SHP77 (cell line): ENCODE data around the gene FIG4.
"Not testable (repeated sequence)": the region's sequence is repeated elsewhere in the genome, so short reads cannot be mapped to it uniquely, and the experiment has no call there.

Experiments used
- DNase-seq, 2 experiments: peaks; one replicate each; lab custom pipeline; 2025; lab: John Stamatoyannopoulos, UW

FIG4 gene

GRCh38 chr6:109795994-109796555, 105.0 kb downstream of the FIG4 start:
- no peak for DNase-seq

- DNase-seq: no peak
These were observed 108.0 kb downstream of the FIG4 start for GRCh38 chr6:109799129-109799528.

DNA sequence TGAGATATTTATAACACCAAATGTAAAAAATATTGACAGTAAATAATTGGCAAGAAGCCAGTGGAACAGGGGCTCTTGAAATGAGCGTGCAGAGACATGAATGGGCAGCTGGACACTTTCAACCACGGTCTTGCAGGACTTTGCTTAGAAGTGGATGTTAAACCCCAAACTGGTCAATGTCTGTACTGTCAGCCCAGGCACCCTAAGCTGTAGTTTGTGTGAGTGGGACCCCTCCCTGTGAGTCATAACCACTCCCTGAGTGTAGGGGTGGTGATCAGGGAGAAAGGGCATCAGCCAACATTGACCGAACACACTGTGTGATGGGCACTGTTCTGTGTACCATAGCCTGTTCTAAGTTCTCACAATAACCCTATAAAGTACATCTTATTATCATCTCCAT, 108.6 kb downstream of the FIG4 start:
- peak; percentile 16 to 18 for DNase-seq

- DNase-seq: peak in 1 of 2 experiments; percentile 21
These were observed 109.7 kb downstream of the FIG4 start for GRCh38 chr6:109800771-109801170.

DNA sequence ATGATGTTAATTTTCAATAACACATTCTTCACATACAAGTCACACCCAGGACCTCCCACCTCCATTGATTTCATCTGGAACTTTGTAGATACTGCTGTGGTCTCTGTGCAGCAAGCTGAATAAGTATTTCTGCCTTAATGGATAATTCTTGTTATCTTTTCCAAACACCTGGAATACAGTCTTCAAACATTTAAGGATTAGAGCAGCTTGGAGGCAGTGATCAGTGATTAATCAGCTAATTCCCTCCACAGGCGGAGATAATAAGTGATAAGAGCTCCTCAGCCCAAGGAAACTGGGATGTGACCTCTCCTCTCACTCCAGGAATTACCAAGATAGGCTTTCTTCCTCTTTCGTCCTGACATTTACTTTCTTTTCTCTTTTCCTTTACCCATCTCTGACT, 110.7 kb downstream of the FIG4 start:
- DNase-seq: no peak

GRCh38 chr6:109804020-109804419, 112.9 kb downstream of the FIG4 start:
- DNase-seq: no peak

DNA sequence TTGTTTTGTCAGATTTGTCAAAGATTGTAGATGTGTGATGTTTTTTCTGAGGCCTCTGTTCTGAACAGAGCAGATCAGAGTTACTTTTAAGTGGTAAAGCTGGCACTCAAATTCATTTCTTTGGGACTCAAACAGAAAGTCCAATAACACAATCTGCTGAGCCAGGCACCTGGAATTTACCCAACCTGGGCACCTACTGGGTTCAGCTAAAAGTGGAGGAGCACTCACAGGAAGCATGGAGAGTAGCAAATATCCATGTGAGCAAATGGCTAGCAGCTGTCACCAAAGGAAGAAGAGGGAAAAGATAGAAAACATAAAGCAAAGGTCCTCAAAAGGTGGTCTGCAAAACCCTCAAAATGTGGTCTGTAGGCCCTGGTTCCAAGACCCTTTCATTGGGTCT, 116.8 kb downstream of the FIG4 start:
- DNase-seq: no peak

DNA sequence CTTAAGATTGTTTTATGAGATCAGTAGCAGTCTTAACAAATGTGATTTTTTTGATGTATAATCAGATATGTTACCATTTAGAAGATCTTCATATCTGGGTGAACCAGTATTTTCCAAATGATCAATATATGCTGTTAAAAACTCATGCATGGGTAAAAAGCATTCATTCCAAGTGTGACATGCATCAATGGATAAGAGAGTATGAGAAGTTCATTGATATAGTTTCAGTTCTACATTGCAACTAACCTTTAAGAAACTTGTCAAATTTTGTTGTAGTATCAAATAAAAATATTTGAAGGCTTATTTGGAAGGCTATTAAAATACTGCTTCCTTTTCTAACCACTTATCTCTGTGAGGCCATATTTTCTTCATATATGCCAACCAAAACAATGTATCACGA, 117.7 kb downstream of the FIG4 start:
- no peak for DNase-seq

GRCh38 chr6:109815054-109815453, 124.0 kb downstream of the FIG4 start:
- DNase-seq: no peak

GRCh38 chr6:109816452-109817374, 125.6 kb downstream of the FIG4 start:
- peak; percentile 98 to 99 for DNase-seq

GRCh38 chr6:109820706-109821350, 129.7 kb downstream of the FIG4 start:
- no peak for DNase-seq

- DNase-seq: no peak
These were observed 130.3 kb downstream of the FIG4 start for GRCh38 chr6:109821428-109821827.

- no peak for DNase-seq
These were observed 133.0 kb downstream of the FIG4 start for GRCh38 chr6:109824105-109824504.

DNA sequence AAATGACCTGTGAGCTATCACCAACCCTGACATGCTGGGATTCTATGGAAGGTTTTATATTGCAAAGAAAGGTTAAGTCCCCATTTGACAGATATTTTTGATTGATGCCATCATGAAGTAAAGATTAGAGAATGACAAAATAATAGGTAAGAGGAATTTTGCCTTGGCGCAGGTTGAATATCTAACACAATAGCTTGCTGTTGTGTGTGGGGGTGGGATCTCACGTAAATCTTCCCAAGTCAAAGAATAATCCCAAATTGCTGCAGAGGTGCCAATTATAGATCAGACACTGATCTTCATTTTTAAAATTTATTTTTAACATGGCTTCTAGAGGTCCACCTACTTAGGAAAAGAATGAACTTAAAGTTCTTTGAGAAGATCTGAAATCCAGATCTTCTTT, 135.5 kb downstream of the FIG4 start:
- no peak for DNase-seq

GRCh38 chr6:109831352-109831751, 140.3 kb downstream of the FIG4 start:
- not testable (repeated sequence) for DNase-seq

DNA sequence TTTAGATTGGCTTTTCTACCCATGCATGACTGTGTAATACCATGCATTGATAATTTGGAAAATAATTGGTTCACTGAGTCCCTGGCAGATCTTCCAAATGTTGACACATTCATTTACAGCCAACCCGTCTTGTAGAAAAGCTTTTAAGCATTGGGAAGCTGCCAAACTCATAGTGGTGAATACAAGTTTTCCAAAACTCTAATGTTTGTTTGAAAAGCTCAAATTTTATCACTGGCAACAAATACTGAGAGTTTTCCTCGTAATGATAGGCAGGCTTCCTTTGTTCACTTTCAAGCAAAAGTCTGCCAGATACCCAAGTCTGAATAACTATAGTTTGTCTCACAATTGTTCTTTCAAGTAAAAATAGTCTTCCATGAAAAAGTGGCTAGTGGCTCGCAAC, 143.0 kb downstream of the FIG4 start:
- DNase-seq: no peak

DNA sequence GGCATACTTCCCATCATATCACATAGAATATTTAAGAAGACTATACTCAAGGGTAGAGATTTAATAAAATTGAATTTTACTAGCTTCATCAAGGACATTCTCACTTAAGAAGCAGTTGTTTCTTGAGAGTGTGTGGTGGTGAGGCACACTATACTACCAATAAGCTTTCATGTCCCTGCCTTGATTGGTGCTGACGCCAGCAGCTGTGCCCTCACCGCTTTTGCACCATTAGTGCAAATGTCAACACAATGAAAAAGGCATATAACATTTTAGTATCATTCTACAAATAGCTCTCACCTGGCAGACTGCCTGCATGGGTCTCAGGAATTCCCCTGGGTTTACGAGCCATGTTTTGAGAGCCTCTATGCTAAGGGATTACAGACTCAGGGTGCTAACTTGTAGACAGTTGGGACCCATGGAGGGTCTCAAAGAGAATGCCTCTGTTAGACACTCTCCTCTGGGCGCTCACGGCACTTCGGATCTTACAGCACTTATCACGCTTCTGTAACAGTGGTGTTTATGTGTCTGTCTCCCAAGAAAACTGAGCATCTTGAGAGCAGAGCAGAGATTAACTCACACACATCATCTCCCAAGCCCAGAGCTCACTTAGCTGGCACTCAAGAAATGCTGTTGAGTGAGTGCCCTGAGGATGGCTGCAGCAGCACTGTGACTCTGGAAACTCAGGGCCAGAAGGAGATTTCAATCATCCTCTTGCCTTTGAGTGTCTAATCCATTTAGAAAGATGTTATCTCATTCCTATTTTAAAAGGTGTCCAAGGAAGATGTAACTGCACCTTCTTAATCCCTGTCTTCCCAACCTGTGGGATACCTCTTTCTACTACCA, 143.7 kb downstream of the FIG4 start:
- peak; percentile 5 to 23 for DNase-seq

- no peak for DNase-seq
These were observed 148.9 kb downstream of the FIG4 start for GRCh38 chr6:109840034-109840433.

DNA sequence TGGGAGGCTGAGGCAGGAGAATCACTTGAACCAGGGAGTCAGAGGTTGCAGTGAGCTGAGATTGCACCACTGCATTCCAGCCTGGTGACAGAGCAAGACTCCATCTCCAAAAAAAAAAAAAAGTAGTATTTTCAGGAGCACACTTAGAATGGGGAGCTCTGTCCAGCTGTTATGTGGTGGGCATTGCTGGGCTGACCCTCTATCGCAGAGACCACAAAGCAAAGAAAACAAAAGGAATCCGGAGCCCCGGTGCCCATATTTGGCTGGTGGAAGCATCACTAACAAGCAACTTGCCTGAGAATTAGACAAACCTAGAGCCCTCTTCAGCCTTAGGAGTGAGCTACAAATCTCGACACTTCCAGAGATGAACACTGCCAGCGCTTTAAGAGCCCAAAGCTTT, 149.7 kb downstream of the FIG4 start:
- DNase-seq: no peak

- no peak for DNase-seq
These were observed 150.8 kb downstream of the FIG4 start for GRCh38 chr6:109841869-109842268.

DNA sequence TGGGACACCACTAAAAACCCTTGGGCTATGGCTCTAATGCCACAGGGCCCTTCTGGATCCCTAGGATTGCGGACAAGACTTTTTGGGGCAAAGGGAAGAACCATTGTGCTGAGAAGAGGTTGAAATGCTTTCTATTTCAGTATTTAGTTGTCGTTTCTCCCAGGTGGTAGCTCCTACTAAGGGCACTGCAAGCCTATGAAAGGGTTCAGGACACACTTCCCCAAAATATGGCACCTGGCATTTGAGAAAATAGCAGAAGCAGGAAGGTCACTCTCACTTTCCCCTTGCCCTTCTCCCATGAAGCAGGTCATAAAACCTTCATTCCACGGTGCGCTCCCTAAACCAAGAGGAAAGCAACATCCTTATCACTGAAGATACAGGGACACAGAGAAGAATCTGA, 161.6 kb downstream of the FIG4 start:
- DNase-seq: no peak

DNA sequence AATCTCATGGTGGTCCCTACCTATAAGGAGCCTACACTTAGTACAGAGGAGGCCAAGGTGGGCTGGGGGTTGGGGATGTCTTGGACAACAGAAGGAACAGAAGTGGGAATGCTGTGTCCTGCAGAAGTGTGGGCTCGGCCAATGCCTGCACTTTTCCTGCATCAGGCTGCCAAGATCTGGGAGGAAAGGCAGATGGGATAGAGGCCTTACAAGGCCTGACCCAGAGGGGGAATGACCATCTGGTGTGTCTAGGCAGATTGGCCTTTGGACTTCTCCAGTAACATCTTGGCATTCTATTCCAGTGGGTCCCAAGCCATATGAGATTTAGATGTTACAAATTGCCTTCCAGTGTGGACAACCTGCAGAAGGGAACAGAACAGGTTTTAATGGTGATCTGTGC, 162.3 kb downstream of the FIG4 start:
- DNase-seq: no peak
